GM19372 (cell line): ENCODE results near the gene SEC24D.
"Not testable (repeated sequence)": the region's sequence is repeated elsewhere in the genome, so short reads cannot be mapped to it uniquely, and the experiment has no call there.

Experiments used
- ATAC-seq: cut with Tn5 transposase; IDR thresholded peaks from one replicate; pipeline ENCODE4 v1.9.1; 2021; ENCODE audit warnings: mild to moderate bottlenecking, low read depth, moderate library complexity; ENCODE audit not compliant: unreplicated experiment

Gene SEC24D

GRCh38 chr4:118835571-118836300, at the start of gene SEC24D:
TSS of gene SEC24D (minus strand) at chr4:118836126. CDS start at chr4:118833696, 2,430 bp downstream.
- ATAC-seq = peak; percentile 67

GRCh38 chr4:118884716-118885115, 48.8 kb upstream of the SEC24D start:
- ATAC-seq = no peak

- no peak for ATAC-seq
These were observed 47.9 kb upstream of the SEC24D start for GRCh38 chr4:118883861-118884260.

GRCh38 chr4:118881512-118882146, 45.7 kb upstream of the SEC24D start:
- no peak for ATAC-seq

- no peak for ATAC-seq
These were observed 43.5 kb upstream of the SEC24D start for GRCh38 chr4:118879409-118879808.

- not testable (repeated sequence) for ATAC-seq
These were observed 42.6 kb upstream of the SEC24D start for GRCh38 chr4:118878507-118878906.

- ATAC-seq = no peak
These were observed 41.9 kb upstream of the SEC24D start for GRCh38 chr4:118877797-118878196.

GRCh38 chr4:118872181-118872580, 36.3 kb upstream of the SEC24D start:
- ATAC-seq = no peak

- ATAC-seq = no peak
These were observed 33.9 kb upstream of the SEC24D start for GRCh38 chr4:118869808-118870342.

GRCh38 chr4:118867311-118868067, 31.6 kb upstream of the SEC24D start:
- no peak for ATAC-seq

GRCh38 chr4:118866442-118866841, 30.5 kb upstream of the SEC24D start:
- no peak for ATAC-seq

- ATAC-seq = no peak
These were observed 29.3 kb upstream of the SEC24D start for GRCh38 chr4:118865091-118865708.

GRCh38 chr4:118858779-118859178, 22.9 kb upstream of the SEC24D start:
- no peak for ATAC-seq

- no peak for ATAC-seq
These were observed 21.8 kb upstream of the SEC24D start for GRCh38 chr4:118857760-118858159.

GRCh38 chr4:118850488-118851173, 14.7 kb upstream of the SEC24D start:
- peak; percentile 85 for ATAC-seq

- ATAC-seq = peak; percentile 11
These were observed 14.1 kb upstream of the SEC24D start for GRCh38 chr4:118849867-118850487.

GRCh38 chr4:118848901-118849300, 13.0 kb upstream of the SEC24D start:
- no peak for ATAC-seq

GRCh38 chr4:118848242-118848641, 12.3 kb upstream of the SEC24D start:
- no peak for ATAC-seq

GRCh38 chr4:118846979-118847378, 11.1 kb upstream of the SEC24D start:
- no peak for ATAC-seq
